22Rv1 (cell line): ENCODE data around the gene KCNAB3.

Experiments
- ZFX ChIP-seq: fragments of 450-650 bp; IDR thresholded peaks from 2 replicates; pipeline ENCODE4 v1.6.1; 2017; ENCODE audit warnings: antibody characterized with exemption, borderline replicate concordance
- TF ChIP-seq, protein P1 (sequence below): fragments of 450-650 bp; IDR thresholded peaks from 2 replicates; pipeline ENCODE4 v1.5.1; 2017; ENCODE audit warnings: mild to moderate bottlenecking

DNA sequence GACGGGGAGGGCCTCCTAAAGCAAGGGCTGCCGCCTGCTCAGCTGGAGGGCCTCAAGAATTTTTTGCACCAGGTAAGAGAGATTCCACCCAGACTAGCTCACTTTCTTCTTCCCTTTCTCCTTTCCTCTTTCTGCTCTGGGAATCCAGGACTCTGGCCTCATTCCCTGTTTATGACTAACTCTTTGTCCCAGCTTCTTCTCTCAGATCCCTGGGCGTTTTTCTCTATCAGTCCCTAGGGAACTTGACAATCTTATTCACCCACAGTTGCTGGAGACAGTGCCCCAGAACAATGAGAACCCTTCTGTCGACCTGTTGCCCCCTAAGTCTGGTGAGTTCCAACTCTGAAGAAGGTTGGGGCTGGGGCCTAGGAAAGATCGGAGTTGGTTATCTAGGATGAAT lies 18.0 kb upstream of the KCNAB3 start:
- TF ChIP-seq, protein P1, sequence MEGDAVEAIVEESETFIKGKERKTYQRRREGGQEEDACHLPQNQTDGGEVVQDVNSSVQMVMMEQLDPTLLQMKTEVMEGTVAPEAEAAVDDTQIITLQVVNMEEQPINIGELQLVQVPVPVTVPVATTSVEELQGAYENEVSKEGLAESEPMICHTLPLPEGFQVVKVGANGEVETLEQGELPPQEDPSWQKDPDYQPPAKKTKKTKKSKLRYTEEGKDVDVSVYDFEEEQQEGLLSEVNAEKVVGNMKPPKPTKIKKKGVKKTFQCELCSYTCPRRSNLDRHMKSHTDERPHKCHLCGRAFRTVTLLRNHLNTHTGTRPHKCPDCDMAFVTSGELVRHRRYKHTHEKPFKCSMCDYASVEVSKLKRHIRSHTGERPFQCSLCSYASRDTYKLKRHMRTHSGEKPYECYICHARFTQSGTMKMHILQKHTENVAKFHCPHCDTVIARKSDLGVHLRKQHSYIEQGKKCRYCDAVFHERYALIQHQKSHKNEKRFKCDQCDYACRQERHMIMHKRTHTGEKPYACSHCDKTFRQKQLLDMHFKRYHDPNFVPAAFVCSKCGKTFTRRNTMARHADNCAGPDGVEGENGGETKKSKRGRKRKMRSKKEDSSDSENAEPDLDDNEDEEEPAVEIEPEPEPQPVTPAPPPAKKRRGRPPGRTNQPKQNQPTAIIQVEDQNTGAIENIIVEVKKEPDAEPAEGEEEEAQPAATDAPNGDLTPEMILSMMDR = no peak
- no peak for TF ChIP-seq ZFX
